ENCODE measurements around the gene NQO2.
"Not testable (repeated sequence)": the region's sequence is repeated elsewhere in the genome, so short reads cannot be mapped to it uniquely, and the experiment has no call there.

Gene NQO2

GRCh38 chr6:3060092-3060491, 60.4 kb downstream of the NQO2 start:
- not testable (repeated sequence) for DNase-seq; H2BK120ac ChIP-seq (ENCODE audit: low read depth, low read length); H3K23ac ChIP-seq (ENCODE audit: low read length in 2 of 2); H3K27ac ChIP-seq (ENCODE audit: low read length, poor library complexity, severe bottlenecking); H3K9me3 ChIP-seq (ENCODE audit: control insufficient read depth, low read length); H3K4me1 ChIP-seq (ENCODE audit: control insufficient read depth, insufficient read depth, low read depth, low read length); H3K27me3 ChIP-seq (ENCODE audit: control insufficient read depth in 1 of 2, insufficient read depth in 1 of 2, low read length in 2 of 2); H2BK5ac ChIP-seq (ENCODE audit: low read depth, low read length, poor library complexity, severe bottlenecking); H4K91ac ChIP-seq (ENCODE audit: low read length); H3K79me1 ChIP-seq (replicated peaks; ENCODE audit: low read length, poor library complexity, severe bottlenecking); H3K4me2 ChIP-seq (ENCODE audit: low read length, poor library complexity, severe bottlenecking); H2BK15ac ChIP-seq (ENCODE audit: low read depth, poor library complexity, severe bottlenecking); H2AFZ ChIP-seq (ENCODE audit: low read depth, low read length); H2BK12ac ChIP-seq (ENCODE audit: low read length in 2 of 2); H4K8ac ChIP-seq (ENCODE audit: low read length); H3K36me3 ChIP-seq (ENCODE audit: control insufficient read depth in 1 of 2, insufficient read depth in 2 of 2, low read depth in 1 of 2, low read length in 2 of 2); H3K14ac ChIP-seq (ENCODE audit: low read length in 2 of 2); H3K4ac ChIP-seq (ENCODE audit: low read depth in 1 of 2, low read length in 2 of 2); H3K4me3 ChIP-seq (ENCODE audit: insufficient read depth in 1 of 2, low read depth in 1 of 2, low read length in 2 of 2); H3K18ac ChIP-seq (ENCODE audit: low read depth in 1 of 2, low read length in 2 of 2); H2AK5ac ChIP-seq (ENCODE audit: low read length, severe bottlenecking); H3K9ac ChIP-seq (ENCODE audit: low read length)
- 92% methylated on average over 7 of the region's 11 CpGs for WGBS

- peaks cover 5% of the 10 kb centered on the region for H3K4me1 ChIP-seq (ENCODE audit: control insufficient read depth, insufficient read depth, low read depth, low read length)
- no peak overlapping the region for H4K8ac ChIP-seq (ENCODE audit: low read length)
- H2AK5ac ChIP-seq (ENCODE audit: low read length, severe bottlenecking) = no peak overlapping the region
- WGBS = 73% methylated on average over 4 of the region's 5 CpGs
- H3K27me3 ChIP-seq (ENCODE audit: control insufficient read depth in 1 of 2, insufficient read depth in 1 of 2, low read length in 2 of 2) = no peaks in the 10 kb centered on the region
- H3K23ac ChIP-seq (ENCODE audit: low read length in 2 of 2) = no peak overlapping the region
- no peak overlapping the region for H3K18ac ChIP-seq (ENCODE audit: low read depth in 1 of 2, low read length in 2 of 2)
- H3K9ac ChIP-seq (ENCODE audit: low read length) = no peak overlapping the region
- no peaks in the 10 kb centered on the region for H3K9me3 ChIP-seq (ENCODE audit: control insufficient read depth, low read length)
- no peak overlapping the region for H4K91ac ChIP-seq (ENCODE audit: low read length)
- H2BK12ac ChIP-seq (ENCODE audit: low read length in 2 of 2) = no peak overlapping the region
- H3K14ac ChIP-seq (ENCODE audit: low read length in 2 of 2) = no peak overlapping the region
- no peak overlapping the region for H2AFZ ChIP-seq (ENCODE audit: low read depth, low read length)
- H2BK5ac ChIP-seq (ENCODE audit: low read depth, low read length, poor library complexity, severe bottlenecking) = no peak overlapping the region
- H3K79me1 ChIP-seq (replicated peaks; ENCODE audit: low read length, poor library complexity, severe bottlenecking) = peaks cover 5% of the 10 kb centered on the region
- H3K4me2 ChIP-seq (ENCODE audit: low read length, poor library complexity, severe bottlenecking) = no peak overlapping the region
- peak; percentile 35 for DNase-seq
- no peak overlapping the region for H3K4ac ChIP-seq (ENCODE audit: low read depth in 1 of 2, low read length in 2 of 2)
- no peak overlapping the region for H2BK120ac ChIP-seq (ENCODE audit: low read depth, low read length)
- H2BK15ac ChIP-seq (ENCODE audit: low read depth, poor library complexity, severe bottlenecking) = no peak overlapping the region
- no peaks in the 10 kb centered on the region for H3K36me3 ChIP-seq (ENCODE audit: control insufficient read depth in 1 of 2, insufficient read depth in 2 of 2, low read depth in 1 of 2, low read length in 2 of 2)
- H3K27ac ChIP-seq (ENCODE audit: low read length, poor library complexity, severe bottlenecking) = no peak overlapping the region
- H3K4me3 ChIP-seq (ENCODE audit: insufficient read depth in 1 of 2, low read depth in 1 of 2, low read length in 2 of 2) = no peak overlapping the region
These were observed 61.8 kb downstream of the NQO2 start for GRCh38 chr6:3061501-3061941.

GRCh38 chr6:3063340-3063732, 63.6 kb downstream of the NQO2 start:
- not testable (repeated sequence) for H2AK5ac ChIP-seq (ENCODE audit: low read length, severe bottlenecking); H3K27ac ChIP-seq (ENCODE audit: low read length, poor library complexity, severe bottlenecking); H4K8ac ChIP-seq (ENCODE audit: low read length); H3K4me1 ChIP-seq (ENCODE audit: control insufficient read depth, insufficient read depth, low read depth, low read length); H2BK5ac ChIP-seq (ENCODE audit: low read depth, low read length, poor library complexity, severe bottlenecking); H3K36me3 ChIP-seq (ENCODE audit: control insufficient read depth in 1 of 2, insufficient read depth in 2 of 2, low read depth in 1 of 2, low read length in 2 of 2); H4K91ac ChIP-seq (ENCODE audit: low read length); H2BK12ac ChIP-seq (ENCODE audit: low read length in 2 of 2); H2AFZ ChIP-seq (ENCODE audit: low read depth, low read length); H3K14ac ChIP-seq (ENCODE audit: low read length in 2 of 2); H3K9me3 ChIP-seq (ENCODE audit: control insufficient read depth, low read length); H3K18ac ChIP-seq (ENCODE audit: low read depth in 1 of 2, low read length in 2 of 2); H3K79me1 ChIP-seq (replicated peaks; ENCODE audit: low read length, poor library complexity, severe bottlenecking); H2BK120ac ChIP-seq (ENCODE audit: low read depth, low read length); H2BK15ac ChIP-seq (ENCODE audit: low read depth, poor library complexity, severe bottlenecking); H3K4ac ChIP-seq (ENCODE audit: low read depth in 1 of 2, low read length in 2 of 2); H3K27me3 ChIP-seq (ENCODE audit: control insufficient read depth in 1 of 2, insufficient read depth in 1 of 2, low read length in 2 of 2); H3K23ac ChIP-seq (ENCODE audit: low read length in 2 of 2)
- 65% methylated on average over 3 of the region's 19 CpGs for WGBS
- H3K4me2 ChIP-seq (ENCODE audit: low read length, poor library complexity, severe bottlenecking) = peak overlapping the region; percentile 47
- H3K4me3 ChIP-seq (ENCODE audit: insufficient read depth in 1 of 2, low read depth in 1 of 2, low read length in 2 of 2) = peak overlapping the region; percentile 87 to 97
- DNase-seq = peak; percentile 25
- peak overlapping the region; percentile 90 for H3K9ac ChIP-seq (ENCODE audit: low read length)

- H2BK5ac ChIP-seq (ENCODE audit: low read depth, low read length, poor library complexity, severe bottlenecking) = no peak overlapping the region
- H2AFZ ChIP-seq (ENCODE audit: low read depth, low read length) = peak overlapping the region; percentile 72
- H3K27ac ChIP-seq (ENCODE audit: low read length, poor library complexity, severe bottlenecking) = no peak overlapping the region
- H2BK12ac ChIP-seq (ENCODE audit: low read length in 2 of 2) = peak overlapping the region in 1 of 2 experiments; percentile 54
- peak overlapping the region; percentile 87 to 97 for H3K4me3 ChIP-seq (ENCODE audit: insufficient read depth in 1 of 2, low read depth in 1 of 2, low read length in 2 of 2)
- H3K14ac ChIP-seq (ENCODE audit: low read length in 2 of 2) = peak overlapping the region in 1 of 2 experiments; percentile 95
- H3K9ac ChIP-seq (ENCODE audit: low read length) = peak overlapping the region; percentile 90
- H4K8ac ChIP-seq (ENCODE audit: low read length) = peak overlapping the region; percentile 80
- H2BK120ac ChIP-seq (ENCODE audit: low read depth, low read length) = peak overlapping the region; percentile 5
- H3K9me3 ChIP-seq (ENCODE audit: control insufficient read depth, low read length) = no peaks in the 10 kb centered on the region
- 1% methylated on average over 76 of the region's 85 CpGs for WGBS
- peak overlapping the region in 1 of 2 experiments; percentile 10 for H3K23ac ChIP-seq (ENCODE audit: low read length in 2 of 2)
- H2BK15ac ChIP-seq (ENCODE audit: low read depth, poor library complexity, severe bottlenecking) = peak overlapping the region; percentile 67
- H3K4me1 ChIP-seq (ENCODE audit: control insufficient read depth, insufficient read depth, low read depth, low read length) = peaks cover 5% of the 10 kb centered on the region
- peak overlapping the region; percentile 47 for H3K4me2 ChIP-seq (ENCODE audit: low read length, poor library complexity, severe bottlenecking)
- DNase-seq = peak; percentile 96
- peak overlapping the region; percentile 89 for H4K91ac ChIP-seq (ENCODE audit: low read length)
- H3K4ac ChIP-seq (ENCODE audit: low read depth in 1 of 2, low read length in 2 of 2) = peak overlapping the region in 1 of 2 experiments; percentile 87
- H3K36me3 ChIP-seq (ENCODE audit: control insufficient read depth in 1 of 2, insufficient read depth in 2 of 2, low read depth in 1 of 2, low read length in 2 of 2) = no peaks in the 10 kb centered on the region
- H3K27me3 ChIP-seq (ENCODE audit: control insufficient read depth in 1 of 2, insufficient read depth in 1 of 2, low read length in 2 of 2) = no peaks in the 10 kb centered on the region
- no peak overlapping the region for H2AK5ac ChIP-seq (ENCODE audit: low read length, severe bottlenecking)
- H3K18ac ChIP-seq (ENCODE audit: low read depth in 1 of 2, low read length in 2 of 2) = peak overlapping the region; percentile 79 to 91
- peaks cover 7% of the 10 kb centered on the region for H3K79me1 ChIP-seq (replicated peaks; ENCODE audit: low read length, poor library complexity, severe bottlenecking)
These were observed 64.3 kb downstream of the NQO2 start for GRCh38 chr6:3063733-3064700.
